ES-I3 (cell line): ENCODE measurements around the gene SNAPC2.

Experiments
- H3K36me3 ChIP-seq: 2 replicates; pipeline ENCODE4 v1.6.1; 2013; ENCODE audit warnings: mild to moderate bottlenecking, low read length, control low read depth, moderate library complexity; ENCODE audit not compliant: insufficient read depth
- H3K4me1 ChIP-seq: 2 replicates; pipeline ENCODE4 v1.6.1; 2013; ENCODE audit warnings: mild to moderate bottlenecking, control low read depth, low read length; ENCODE audit not compliant: insufficient read depth
- H3K9ac ChIP-seq: 2 replicates; pipeline ENCODE4 v1.6.1; 2013; ENCODE audit warnings: low read depth, mild to moderate bottlenecking, low read length, moderate library complexity
- H3K9me3 ChIP-seq: 2 replicates; pipeline ENCODE4 v1.6.1; 2013; ENCODE audit warnings: mild to moderate bottlenecking, low read length, moderate library complexity; ENCODE audit not compliant: control insufficient read depth, insufficient read depth

The SNAPC2 gene

GRCh38 chr19:7919610-7920518, at the start of gene SNAPC2:
SNAPC2 (plus strand) TSS chr19:7920338; CDS start chr19:7920367, 29 bp downstream.
- Histone ChIP-seq H3K9me3 (no peaks in the 10 kb centered on the region), H3K36me3 (no peaks in the 10 kb centered on the region), H3K4me1 (peaks cover 3% of the 10 kb centered on the region; the same call in 1 of the 2 replicates), H3K9ac (peak within 1 kb of the TSS; percentile 71)

GRCh38 chr19:7870571-7871436, 49.3 kb upstream of the SNAPC2 start:
- Histone ChIP-seq H3K36me3 (no peaks in the 10 kb centered on the region), H3K9me3 (no peaks in the 10 kb centered on the region), H3K9ac (peak overlapping the region; percentile 45; the same call in 1 of the 2 replicates), H3K4me1 (peaks cover 2% of the 10 kb centered on the region; the same call in 1 of the 2 replicates)

- peak overlapping the region; percentile 45; the same call in 1 of the 2 replicates for H3K9ac ChIP-seq
- no peaks in the 10 kb centered on the region for H3K36me3 ChIP-seq
- H3K9me3 ChIP-seq, result no peaks in the 10 kb centered on the region
- H3K4me1 ChIP-seq, result peaks cover 2% of the 10 kb centered on the region; the same call in 1 of the 2 replicates
These were observed 48.5 kb upstream of the SNAPC2 start for GRCh38 chr19:7871437-7872305.

GRCh38 chr19:7872306-7873204, 47.6 kb upstream of the SNAPC2 start:
- H3K9ac ChIP-seq, result peak overlapping the region; percentile 24; the same call in 1 of the 2 replicates
- no peaks in the 10 kb centered on the region for H3K9me3 ChIP-seq
- peaks cover 2% of the 10 kb centered on the region; the same call in 1 of the 2 replicates for H3K4me1 ChIP-seq
- no peaks in the 10 kb centered on the region for H3K36me3 ChIP-seq

GRCh38 chr19:7873304-7874075, 46.6 kb upstream of the SNAPC2 start:
- Histone ChIP-seq H3K9me3 (no peaks in the 10 kb centered on the region), H3K9ac (peak overlapping the region; percentile 52; the same call in 1 of the 2 replicates), H3K4me1 (peaks cover 2% of the 10 kb centered on the region; the same call in 1 of the 2 replicates), H3K36me3 (no peaks in the 10 kb centered on the region)

GRCh38 chr19:7874076-7874896, 45.9 kb upstream of the SNAPC2 start, which contains the start of gene PRR36:
PRR36 (minus strand) TSS chr19:7874390; CDS start chr19:7873689, 701 bp downstream.
- Histone ChIP-seq H3K9me3 (no peaks in the 10 kb centered on the region), H3K36me3 (no peaks in the 10 kb centered on the region), H3K9ac (peak within 1 kb of the TSS; percentile 52; the same call in 1 of the 2 replicates), H3K4me1 (peaks cover 2% of the 10 kb centered on the region; the same call in 1 of the 2 replicates)

GRCh38 chr19:7874897-7875273, 45.3 kb upstream of the SNAPC2 start:
- Histone ChIP-seq H3K9me3 (no peaks in the 10 kb centered on the region), H3K36me3 (no peaks in the 10 kb centered on the region), H3K9ac (peak overlapping the region; percentile 52; the same call in 1 of the 2 replicates), H3K4me1 (peaks cover 2% of the 10 kb centered on the region; the same call in 1 of the 2 replicates)

GRCh38 chr19:7877249-7877836, 42.8 kb upstream of the SNAPC2 start:
- Histone ChIP-seq H3K9me3 (no peaks in the 10 kb centered on the region), H3K9ac (no peak overlapping the region), H3K4me1 (no peaks in the 10 kb centered on the region), H3K36me3 (no peaks in the 10 kb centered on the region)

- no peaks in the 10 kb centered on the region for H3K9me3 ChIP-seq
- H3K36me3 ChIP-seq, result no peaks in the 10 kb centered on the region
- H3K9ac ChIP-seq, result no peak overlapping the region
- no peaks in the 10 kb centered on the region for H3K4me1 ChIP-seq
These were observed 40.9 kb upstream of the SNAPC2 start for GRCh38 chr19:7879111-7879807.

- H3K36me3 ChIP-seq, result no peaks in the 10 kb centered on the region
- no peaks in the 10 kb centered on the region for H3K4me1 ChIP-seq
- H3K9ac ChIP-seq, result no peak overlapping the region
- H3K9me3 ChIP-seq, result no peaks in the 10 kb centered on the region
These were observed 40.3 kb upstream of the SNAPC2 start for GRCh38 chr19:7879836-7880235.

- H3K9ac ChIP-seq, result no peak overlapping the region
- H3K36me3 ChIP-seq, result no peaks in the 10 kb centered on the region
- H3K9me3 ChIP-seq, result no peaks in the 10 kb centered on the region
- no peaks in the 10 kb centered on the region for H3K4me1 ChIP-seq
These were observed 38.2 kb upstream of the SNAPC2 start for GRCh38 chr19:7881910-7882309.
